Esophagus squamous epithelium (tissue), 5 donors: ENCODE data around the gene IMMP2L. TPM values are rescaled to one million over a fixed set of nuclear protein-coding genes. Genes with fewer than 3 reads are reported as not detected.

ENCODE experiments used
- DNase-seq: peaks from one replicate; lab custom pipeline; 2025; lab: John Stamatoyannopoulos, UW
- H3K27ac ChIP-seq, 4 donors: fragments of 200-600 bp; sonication (generic); one replicate each; pipeline ENCODE4 v1.5.1; 2016 to 2019; ENCODE audit warnings: mild to moderate bottlenecking in 1 of 4
- H3K27me3 ChIP-seq, 4 donors: fragments of 200-600 bp; sonication (generic); 1 replicate in 3 of 4; 2 replicates in 1 of 4; pipeline versions ENCODE4 v1.5.1 to v1.6.0; 2017 to 2021; ENCODE audit warnings: antibody characterized with exemption in 1 of 4
- H3K36me3 ChIP-seq, 3 donors: fragments of 200-600 bp; sonication (generic); one replicate each; pipeline ENCODE4 v1.5.1; 2016 to 2019
- H3K4me1 ChIP-seq, 3 donors: fragments of 200-600 bp; sonication (generic); one replicate each; pipeline ENCODE4 v1.5.1; 2017 to 2019
- H3K4me3 ChIP-seq, 4 donors: fragments of 200-600 bp; sonication (generic); 1 replicate in 3 of 4; 2 replicates in 1 of 4; pipeline ENCODE4 v1.5.1; 2016 to 2019; ENCODE audit warnings: mild to moderate bottlenecking in 2 of 4, moderate library complexity in 1 of 4
- H3K9me3 ChIP-seq, 3 donors: fragments of 200-600 bp; sonication (generic); one replicate each; pipeline ENCODE4 v1.5.1; 2016 to 2019
- POLR2A ChIP-seq, 4 donors: fragments of 450-650 bp; IDR thresholded peaks; one replicate each; pipeline ENCODE4 v1.6.1; 2017; ENCODE audit warnings: antibody characterized with exemption in 4 of 4, mild to moderate bottlenecking in 4 of 4, moderate library complexity in 3 of 4
- WGBS, 2 donors: methylation state at CpG; one replicate each; pipeline ENCODE4 v1.1.5; 2018; 5-methylcytosine and 5-hydroxymethylcytosine counted together
- intact Hi-C: fragments of 100-400 bp; cut with DNase I; formaldehyde crosslinking; loops from one replicate; pipeline ENCODE4 v1.15.0; 2022
- total RNA-seq, 4 donors: library from RNA; depleted of rRNA; stranded (reverse); fragments of >200 nt; gene quantifications; one replicate each; pipeline ENCODE4 v1.1.0, GENCODE V29; 2016
- TF ChIP-seq, protein P1 (sequence below), 6 experiments: fragments of 450-650 bp in 4 of 6; fragments of 200-600 bp in 2 of 6; sonication (generic) in 2 of 6; IDR thresholded peaks; one replicate each; pipeline ENCODE4 v1.5.1; 2016 to 2019; ENCODE audit warnings: antibody characterized with exemption in 6 of 6, mild to moderate bottlenecking in 4 of 6, moderate library complexity in 4 of 6
- donor health status: DM: yes; HTN: yes; CAD: no.

IMMP2L gene
- total RNA-seq, 4 donors from 2014 or later = 1.6 to 21.7 (median 5.4) TPM

DNA sequence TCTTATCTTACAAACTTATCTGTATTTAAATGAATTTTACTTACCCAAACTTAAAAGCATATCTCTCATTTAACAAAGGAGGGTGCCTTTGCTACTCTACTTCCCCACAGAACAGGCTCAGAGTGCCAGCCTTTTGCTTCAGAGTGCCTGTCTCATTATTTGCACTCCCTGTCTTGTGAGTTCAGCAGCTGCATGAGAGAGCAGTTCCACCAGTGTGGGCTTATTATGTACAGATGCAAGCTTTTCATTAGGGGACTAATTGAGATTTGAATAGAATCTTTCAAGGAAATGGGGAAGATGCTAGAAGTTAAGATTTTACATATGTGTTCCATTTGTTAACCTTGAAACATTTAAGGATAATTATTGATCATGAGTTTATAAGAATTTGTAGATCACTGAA, 781.6 kb downstream of the IMMP2L start:
- Histone ChIP-seq H3K27me3 (no peaks in the 10 kb centered on the region), H3K9me3 (no peaks in the 10 kb centered on the region), H3K27ac (no peak overlapping the region), H3K4me3 (no peak overlapping the region), H3K4me1 (no peaks in the 10 kb centered on the region), H3K36me3 (no peaks in the 10 kb centered on the region)
- intact Hi-C loops = no loop called here
- no peak for DNase-seq
- no peak for TF ChIP-seq POLR2A (IDR thresholded peaks at IDR 0.05)
- TF ChIP-seq, protein P1, sequence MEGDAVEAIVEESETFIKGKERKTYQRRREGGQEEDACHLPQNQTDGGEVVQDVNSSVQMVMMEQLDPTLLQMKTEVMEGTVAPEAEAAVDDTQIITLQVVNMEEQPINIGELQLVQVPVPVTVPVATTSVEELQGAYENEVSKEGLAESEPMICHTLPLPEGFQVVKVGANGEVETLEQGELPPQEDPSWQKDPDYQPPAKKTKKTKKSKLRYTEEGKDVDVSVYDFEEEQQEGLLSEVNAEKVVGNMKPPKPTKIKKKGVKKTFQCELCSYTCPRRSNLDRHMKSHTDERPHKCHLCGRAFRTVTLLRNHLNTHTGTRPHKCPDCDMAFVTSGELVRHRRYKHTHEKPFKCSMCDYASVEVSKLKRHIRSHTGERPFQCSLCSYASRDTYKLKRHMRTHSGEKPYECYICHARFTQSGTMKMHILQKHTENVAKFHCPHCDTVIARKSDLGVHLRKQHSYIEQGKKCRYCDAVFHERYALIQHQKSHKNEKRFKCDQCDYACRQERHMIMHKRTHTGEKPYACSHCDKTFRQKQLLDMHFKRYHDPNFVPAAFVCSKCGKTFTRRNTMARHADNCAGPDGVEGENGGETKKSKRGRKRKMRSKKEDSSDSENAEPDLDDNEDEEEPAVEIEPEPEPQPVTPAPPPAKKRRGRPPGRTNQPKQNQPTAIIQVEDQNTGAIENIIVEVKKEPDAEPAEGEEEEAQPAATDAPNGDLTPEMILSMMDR (IDR thresholded peaks at IDR 0.05) = no peak

DNA sequence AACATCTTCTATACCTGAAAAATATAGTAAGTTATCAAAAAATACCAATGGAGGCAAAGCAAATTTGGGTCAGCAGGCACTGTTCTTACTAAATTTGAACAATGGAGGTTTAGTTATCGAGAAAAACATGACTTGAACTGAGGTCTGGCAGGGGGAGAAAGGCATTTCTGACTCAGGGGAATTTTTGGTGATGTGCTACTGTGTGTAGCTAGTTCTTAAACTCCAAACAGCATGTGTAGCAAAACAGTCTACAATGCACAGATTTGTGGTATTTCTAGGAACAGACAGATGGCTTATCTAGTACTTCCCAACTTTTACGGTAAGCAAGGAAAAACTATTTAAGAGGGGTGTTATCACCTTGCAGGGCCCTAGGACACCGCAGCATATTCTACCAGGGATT, 783.0 kb downstream of the IMMP2L start:
- Histone ChIP-seq H3K4me1 (peaks cover 0 to 4% (median 0%) of the 10 kb centered on the region in 3 donors), H3K4me3 (no peak overlapping the region), H3K27ac (no peak overlapping the region), H3K27me3 (no peaks in the 10 kb centered on the region), H3K9me3 (no peaks in the 10 kb centered on the region), H3K36me3 (no peaks in the 10 kb centered on the region)
- 74 to 83% methylated on average over 3 of the region's 3 CpGs for WGBS, 2 donors
- TF ChIP-seq POLR2A (IDR thresholded peaks at IDR 0.05) = no peak
- TF ChIP-seq, protein P1 (IDR thresholded peaks at IDR 0.05) = no peak
- intact Hi-C loops = no loop called here
- DNase-seq = no peak

DNA sequence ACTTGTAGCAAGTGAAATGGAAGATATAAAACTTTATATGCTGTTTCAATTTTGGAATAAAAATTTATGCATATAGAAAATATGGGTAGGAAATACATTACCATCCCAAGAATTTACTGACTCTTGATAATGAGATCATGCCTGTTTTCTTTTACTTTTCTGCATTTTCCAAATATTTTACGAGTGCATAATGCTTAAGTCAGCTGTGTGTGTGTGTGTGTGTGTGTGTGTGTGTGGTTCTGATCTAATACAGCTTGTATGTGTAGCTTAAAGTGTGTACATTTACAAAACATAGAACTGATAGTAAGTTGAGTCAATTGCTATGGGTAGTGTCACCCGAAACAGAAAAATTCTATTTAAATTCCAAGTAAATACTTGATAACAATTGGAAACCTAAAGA, 787.2 kb downstream of the IMMP2L start:
- TF ChIP-seq POLR2A (IDR thresholded peaks at IDR 0.05) = no peak
- TF ChIP-seq, protein P1 (IDR thresholded peaks at IDR 0.05) = no peak
- Histone ChIP-seq H3K27me3 (no peaks in the 10 kb centered on the region), H3K27ac (no peak overlapping the region), H3K36me3 (no peaks in the 10 kb centered on the region), H3K4me1 (peaks cover 0 to 14% (median 0%) of the 10 kb centered on the region in 3 donors), H3K4me3 (no peak overlapping the region), H3K9me3 (no peaks in the 10 kb centered on the region)
- DNase-seq = no peak
- intact Hi-C loops = no loop called here
- 80% methylated on average over 2 of the region's 2 CpGs for WGBS, 2 donors

DNA sequence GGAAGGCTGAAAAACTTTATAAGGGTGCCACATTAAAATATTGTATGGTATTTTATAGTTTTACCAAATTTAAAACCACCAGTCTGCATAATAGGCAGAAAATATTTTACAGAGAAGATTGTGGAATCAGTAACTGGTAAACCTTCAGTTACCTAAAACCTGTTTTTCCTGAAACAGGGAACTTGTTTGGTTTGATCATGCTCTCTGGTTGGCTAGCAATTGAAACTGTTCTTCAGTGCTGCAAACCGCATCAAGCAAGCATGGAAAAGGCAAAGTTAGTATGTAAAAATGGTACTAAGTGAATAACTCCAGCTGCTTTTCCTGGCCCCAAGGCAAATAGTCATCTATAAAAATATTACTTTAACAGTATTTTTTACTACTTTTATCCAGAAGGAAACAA, 788.2 kb downstream of the IMMP2L start:
- intact Hi-C loops = no loop called here
- Histone ChIP-seq H3K4me1 (peaks cover 0 to 14% (median 0%) of the 10 kb centered on the region in 3 donors), H3K9me3 (no peaks in the 10 kb centered on the region), H3K4me3 (no peak overlapping the region), H3K27ac (no peak overlapping the region), H3K36me3 (no peaks in the 10 kb centered on the region), H3K27me3 (no peaks in the 10 kb centered on the region)
- DNase-seq = no peak
- WGBS, 2 donors = 30 to 53% methylated on average over 1 of the region's 1 CpG
- no peak for TF ChIP-seq POLR2A (IDR thresholded peaks at IDR 0.05)
- TF ChIP-seq, protein P1 (IDR thresholded peaks at IDR 0.05) = no peak

DNA sequence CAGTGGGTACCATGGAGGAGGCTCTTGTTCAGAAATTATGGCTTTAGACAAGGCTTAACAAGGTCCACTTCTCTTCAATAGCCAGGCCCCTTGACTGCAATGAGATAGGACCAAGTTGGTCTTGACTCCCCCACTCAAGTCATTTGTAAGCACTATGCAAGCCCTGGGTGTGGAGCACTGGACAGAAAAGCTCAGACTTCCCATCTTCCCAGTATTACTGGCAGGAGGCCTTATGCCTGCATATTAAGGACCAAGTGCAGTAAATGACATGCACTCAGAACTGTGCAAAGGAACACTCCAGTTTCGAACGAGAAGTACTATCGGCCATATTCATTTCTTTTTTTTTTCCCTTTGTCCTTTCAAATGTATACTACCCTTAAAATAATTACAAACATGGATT, 789.7 kb downstream of the IMMP2L start:
- no peak for DNase-seq
- Histone ChIP-seq H3K27me3 (no peaks in the 10 kb centered on the region), H3K4me1 (peaks cover 0 to 16% (median 0%) of the 10 kb centered on the region in 3 donors), H3K36me3 (no peaks in the 10 kb centered on the region), H3K9me3 (no peaks in the 10 kb centered on the region), H3K4me3 (no peak overlapping the region), H3K27ac (no peak overlapping the region)
- intact Hi-C loops = no loop called here
- no peak for TF ChIP-seq POLR2A (IDR thresholded peaks at IDR 0.05)
- TF ChIP-seq, protein P1 (IDR thresholded peaks at IDR 0.05) = no peak
- 95 to 96% methylated on average over 3 of the region's 3 CpGs for WGBS, 2 donors
